HepG2 (cell line): Measurements from ENCODE around the gene KMT2B. TPM values are rescaled to one million over a fixed set of nuclear protein-coding genes. Genes with fewer than 3 reads are reported as not detected.

Experiments
- CREB3 ChIP-seq: sonication (generic); formaldehyde crosslinking; IDR thresholded peaks from 2 replicates; pipeline ENCODE4 v1.5.0; 2020; ENCODE audit warnings: missing genetic modification reagents
- E2F2 ChIP-seq: sonication (generic); formaldehyde crosslinking; IDR thresholded peaks from 2 replicates; pipeline ENCODE4 v1.4.0; 2020; ENCODE audit warnings: missing genetic modification reagents, borderline replicate concordance
- KAT7 ChIP-seq: IDR thresholded peaks from 2 replicates; pipeline ENCODE4 v1.6.1; 2018; ENCODE audit warnings: borderline replicate concordance, missing compliant biosample characterization
- NBN ChIP-seq: fragments of 450-650 bp; conservative IDR thresholded peaks from 2 replicates; pipeline ENCODE4 v1.6.1; 2017
- SETDB1 ChIP-seq: sonication (generic); formaldehyde crosslinking; IDR thresholded peaks from 2 replicates; pipeline ENCODE4 v1.5.1; 2020; ENCODE audit warnings: missing genetic modification reagents, mild to moderate bottlenecking, borderline replicate concordance
- ZBTB46 ChIP-seq: sonication (generic); formaldehyde crosslinking; IDR thresholded peaks from 2 replicates; pipeline ENCODE4 v1.4.0; 2020; ENCODE audit warnings: mild to moderate bottlenecking, missing genetic modification reagents, borderline replicate concordance
- ZHX2 ChIP-seq, 2 experiments: sonication (generic) in 1 of 2; formaldehyde crosslinking in 1 of 2; IDR thresholded peaks; 2 replicates each; pipeline versions ENCODE4 v1.6.1 to v1.9.0; 2014 to 2022; ENCODE audit warnings: antibody characterized with exemption in 1 of 2, borderline replicate concordance in 1 of 2, inconsistent platforms in 1 of 2, low read depth in 1 of 2, missing genetic modification reagents in 1 of 2
- ZNF501 ChIP-seq: sonication (generic); formaldehyde crosslinking; IDR thresholded peaks from 2 replicates; pipeline ENCODE4 v1.5.1; 2020; ENCODE audit warnings: mild to moderate bottlenecking, moderate library complexity, missing genetic modification reagents
- ZNF710 ChIP-seq: sonication (generic); formaldehyde crosslinking; IDR thresholded peaks from 2 replicates; pipeline ENCODE4 v1.5.0; 2020; ENCODE audit warnings: mild to moderate bottlenecking, missing genetic modification reagents, borderline replicate concordance
- ZNF784 ChIP-seq: sonication (generic); formaldehyde crosslinking; IDR thresholded peaks from 2 replicates; pipeline ENCODE4 v1.5.1; 2020; ENCODE audit warnings: missing genetic modification reagents, mild to moderate bottlenecking, borderline replicate concordance
- ZNF790 ChIP-seq: sonication (generic); formaldehyde crosslinking; IDR thresholded peaks from 2 replicates; pipeline ENCODE4 v1.8.0; 2022; ENCODE audit warnings: missing genetic modification reagents, mild to moderate bottlenecking, borderline replicate concordance
- polyA plus RNA-seq, 8 experiments: library from polyadenylated mRNA; depleted of rRNA in 3 of 8; stranded (reverse) in 7 of 8; unstranded in 1 of 8; fragments of >200 nt; fragmentation: Illumina TruSeq in 4 of 8; extraction: Trizol in 4 of 8; gene quantifications; 2 replicates each; pipeline versions ENCODE4 v1.2.1 to v1.2.3, GENCODE V29; 2011 to 2016; ENCODE audit warnings: low read depth in 4 of 8, missing spikeins in 1 of 8, mixed read lengths in 1 of 8; ENCODE audit not compliant: insufficient read depth in 1 of 8
- total RNA-seq, 5 experiments: library from RNA; depleted of rRNA; stranded (reverse); fragments of >200 nt; fragmentation: Illumina TruSeq; extraction: Trizol; gene quantifications; 2 replicates each; pipeline ENCODE4 v1.2.3, GENCODE V29; 2016; ENCODE audit warnings: low read depth in 1 of 5

KMT2B gene
- total and polyA plus RNA-seq, 2 of the 13 experiments (the other 11 are each of a cell fraction or from before 2014, with no cell fraction given) = 6.2 to 16.9 TPM

- TF ChIP-seq ZNF784 (CRISPR knock-in tag) = peak; percentile 87
- no peak for TF ChIP-seq ZNF790
- no peak for TF ChIP-seq NBN
- no peak for TF ChIP-seq SETDB1 (CRISPR knock-in tag)
- TF ChIP-seq E2F2 (CRISPR knock-in tag) = no peak
- TF ChIP-seq ZNF501 (CRISPR knock-in tag) = peak; percentile 12; the same call in 1 of the 2 replicates
- 0 out of 2 replicates have a peak, but pooled peaks have one; percentile 27 for TF ChIP-seq ZBTB46 (CRISPR knock-in tag)
- no peak for TF ChIP-seq ZHX2 (IDR thresholded peaks at IDR 0.05; ENCODE audit: low read depth)
- no peak for TF ChIP-seq ZHX2 (CRISPR knock-in tag; IDR thresholded peaks at IDR 0.05; ENCODE audit: borderline replicate concordance)
- TF ChIP-seq CREB3 (CRISPR knock-in tag) = no peak
- no peak for TF ChIP-seq ZNF710 (CRISPR knock-in tag)
- TF ChIP-seq KAT7 (CRISPR knock-in tag) = no peak
Measured at GRCh38 chr19:35702223-35703012, 15.4 kb upstream of the KMT2B start (continued).
